ENCODE results near the gene PPFIA3. TPM values are rescaled to one million over a fixed set of nuclear protein-coding genes. Genes with fewer than 3 reads are reported as not detected.

Gene PPFIA3
- total and polyA plus RNA-seq, 2 donors (not counting 1 experiment from before 2014, with no cell fraction given) = 2.1 to 3.4 TPM

DNA sequence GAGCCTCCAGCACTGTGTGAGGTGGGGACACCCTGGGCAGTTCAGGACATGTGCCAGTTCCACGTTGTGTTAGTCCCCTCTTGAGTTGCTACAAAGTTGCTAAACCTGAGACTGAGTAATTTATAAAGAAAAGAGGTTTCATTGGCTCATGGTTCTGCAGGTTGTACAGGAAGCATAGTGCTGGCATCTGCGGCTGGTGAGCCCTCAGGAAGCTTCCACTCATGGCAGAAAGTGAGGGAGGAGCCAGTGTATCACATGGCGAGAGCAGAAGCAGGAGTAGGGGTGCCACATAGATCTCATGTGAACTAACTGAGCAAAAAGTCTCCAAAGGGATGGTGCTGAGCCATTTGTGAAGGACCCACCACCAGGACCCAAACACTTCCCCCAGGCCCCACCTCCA is 71.4 kb downstream of the PPFIA3 start:
- CTCF ChIA-PET = no interaction called here
- WGBS (ENCODE audit: insufficient coverage) = 75% methylated on average over 2 of the region's 3 CpGs

DNA sequence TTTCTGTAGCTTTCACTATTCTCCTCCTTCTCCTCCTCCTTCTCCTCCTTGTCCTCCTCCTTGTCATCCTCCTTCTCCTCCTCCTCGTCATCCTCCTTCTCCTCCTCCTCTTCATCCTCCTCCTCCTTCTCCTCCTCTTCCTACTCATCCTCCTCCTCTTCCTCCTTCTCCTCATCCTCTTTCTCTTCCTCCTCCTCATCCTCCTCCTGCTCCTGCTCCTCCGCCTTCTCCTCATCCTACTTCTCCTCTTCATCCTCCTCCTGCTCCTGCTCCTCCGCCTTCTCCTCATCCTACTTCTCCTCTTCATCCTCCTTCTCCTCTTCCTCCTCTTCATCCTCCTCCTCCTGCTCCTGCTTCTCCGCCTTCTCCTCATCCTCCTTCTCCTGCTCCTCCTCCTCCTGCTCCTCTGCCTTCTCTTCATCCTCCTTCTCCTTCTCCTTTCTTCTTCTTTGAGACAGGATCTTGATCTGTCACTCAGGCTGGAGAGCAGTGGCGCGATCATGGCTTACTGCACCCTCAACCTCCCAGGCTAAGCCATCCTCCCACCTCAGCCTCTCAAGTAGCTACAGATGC is 74.6 kb downstream of the PPFIA3 start:
- ChIA-PET POLR2A (no interaction called here), CTCF (interaction anchor here (0.7 to 1.2 kb wide), 4 partner anchors 15 to 96 kb away, joined by 3 to 4 read pairs (median 3); no protein-coding TSS in a partner anchor)
- H3K27me3 Mint-ChIP-seq = peaks cover 3% of the 10 kb centered on the region
- no peak overlapping the region for H3K27ac ChIP-seq (ENCODE audit: low read length in 2 of 2)
- no peaks in the 10 kb centered on the region for H3K79me2 ChIP-seq (ENCODE audit: control insufficient read depth, insufficient read depth, low read length)
- no peak overlapping the region for H3K27ac Mint-ChIP-seq
- intact Hi-C loops (cut with micrococcal nuclease) = no loop called here
- no peak overlapping the region for H3K4me3 Mint-ChIP-seq
- DNase-seq (no peak), ATAC-seq (ENCODE audit: low read depth) (no peak)
- no peak overlapping the region for H3K9ac ChIP-seq (ENCODE audit: low read length)
- H3K9me3 Mint-ChIP-seq (ENCODE audit: insufficient read depth) = no peaks in the 10 kb centered on the region
- TF ChIP-seq EZH2 (IDR thresholded peaks at IDR 0.05; ENCODE audit: borderline replicate concordance, insufficient read depth, low read depth, low read length, poor library complexity, severe bottlenecking) = no peak
- TF ChIP-seq, protein P1, sequence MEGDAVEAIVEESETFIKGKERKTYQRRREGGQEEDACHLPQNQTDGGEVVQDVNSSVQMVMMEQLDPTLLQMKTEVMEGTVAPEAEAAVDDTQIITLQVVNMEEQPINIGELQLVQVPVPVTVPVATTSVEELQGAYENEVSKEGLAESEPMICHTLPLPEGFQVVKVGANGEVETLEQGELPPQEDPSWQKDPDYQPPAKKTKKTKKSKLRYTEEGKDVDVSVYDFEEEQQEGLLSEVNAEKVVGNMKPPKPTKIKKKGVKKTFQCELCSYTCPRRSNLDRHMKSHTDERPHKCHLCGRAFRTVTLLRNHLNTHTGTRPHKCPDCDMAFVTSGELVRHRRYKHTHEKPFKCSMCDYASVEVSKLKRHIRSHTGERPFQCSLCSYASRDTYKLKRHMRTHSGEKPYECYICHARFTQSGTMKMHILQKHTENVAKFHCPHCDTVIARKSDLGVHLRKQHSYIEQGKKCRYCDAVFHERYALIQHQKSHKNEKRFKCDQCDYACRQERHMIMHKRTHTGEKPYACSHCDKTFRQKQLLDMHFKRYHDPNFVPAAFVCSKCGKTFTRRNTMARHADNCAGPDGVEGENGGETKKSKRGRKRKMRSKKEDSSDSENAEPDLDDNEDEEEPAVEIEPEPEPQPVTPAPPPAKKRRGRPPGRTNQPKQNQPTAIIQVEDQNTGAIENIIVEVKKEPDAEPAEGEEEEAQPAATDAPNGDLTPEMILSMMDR (IDR thresholded peaks at IDR 0.05) = no peak
- H2AFZ ChIP-seq (ENCODE audit: insufficient read depth, low read depth, low read length, poor library complexity, severe bottlenecking) = no peak overlapping the region
- WGBS (ENCODE audit: insufficient coverage) = 94% methylated on average over 6 of the region's 6 CpGs
- peaks cover under 1% of the 10 kb centered on the region for H3K4me1 Mint-ChIP-seq
- H3K27me3 ChIP-seq (replicated peaks in 1 of 4; ENCODE audit: control extremely low read depth in 1 of 4, control insufficient read depth in 3 of 4, insufficient read depth in 4 of 4, low read length in 3 of 4) = peaks cover 0 to 7% (median 1%) of the 10 kb centered on the region in 4 experiments
- no peak overlapping the region for H3K4me2 ChIP-seq (replicated peaks; ENCODE audit: low read depth, low read length, poor library complexity, severe bottlenecking)
- no peak overlapping the region for H3K4me3 ChIP-seq (ENCODE audit: control extremely low read depth in 1 of 5, extremely low read depth in 1 of 5, insufficient read depth in 1 of 5, low read depth in 2 of 5, low read length in 4 of 5)
- H3K9me3 ChIP-seq (ENCODE audit: control extremely low read depth in 1 of 3, control insufficient read depth in 2 of 3, insufficient read depth in 1 of 3, low read length in 2 of 3) = peaks cover 0 to 9% (median 0%) of the 10 kb centered on the region in 3 donors
- H4K20me1 ChIP-seq (ENCODE audit: control insufficient read depth, insufficient read depth, low read length, poor library complexity, severe bottlenecking) = no peaks in the 10 kb centered on the region
- H3K4me1 ChIP-seq (ENCODE audit: control insufficient read depth in 2 of 2, insufficient read depth in 2 of 2, low read length in 2 of 2) = no peaks in the 10 kb centered on the region
- H3K36me3 ChIP-seq (replicated peaks in 1 of 2; ENCODE audit: control extremely low read depth in 1 of 2, control insufficient read depth in 1 of 2, extremely low read depth in 1 of 2, insufficient read depth in 2 of 2, low read length in 1 of 2) = no peaks in the 10 kb centered on the region

More for the DNA sequence above, 71.4 kb downstream of the PPFIA3 start:
- peaks cover 12% of the 10 kb centered on the region for H3K27me3 Mint-ChIP-seq
- ATAC-seq (ENCODE audit: low read depth) (no peak), DNase-seq (no peak)
- H3K36me3 ChIP-seq (replicated peaks in 1 of 2; ENCODE audit: control extremely low read depth in 1 of 2, control insufficient read depth in 1 of 2, extremely low read depth in 1 of 2, insufficient read depth in 2 of 2, low read length in 1 of 2) = no peaks in the 10 kb centered on the region
- no peak overlapping the region for H3K27ac Mint-ChIP-seq
- no peak overlapping the region for H3K27ac ChIP-seq (ENCODE audit: low read length in 2 of 2)
- H3K4me3 Mint-ChIP-seq = no peak overlapping the region
- H2AFZ ChIP-seq (ENCODE audit: insufficient read depth, low read depth, low read length, poor library complexity, severe bottlenecking) = no peak overlapping the region
- POLR2A ChIA-PET = no interaction called here
- TF ChIP-seq, protein P1 (IDR thresholded peaks at IDR 0.05) = no peak
- TF ChIP-seq EZH2 (IDR thresholded peaks at IDR 0.05; ENCODE audit: borderline replicate concordance, insufficient read depth, low read depth, low read length, poor library complexity, severe bottlenecking) = no peak
- H3K79me2 ChIP-seq (ENCODE audit: control insufficient read depth, insufficient read depth, low read length) = no peaks in the 10 kb centered on the region
- H3K4me3 ChIP-seq (ENCODE audit: control extremely low read depth in 1 of 5, extremely low read depth in 1 of 5, insufficient read depth in 1 of 5, low read depth in 2 of 5, low read length in 4 of 5) = no peak overlapping the region
- H3K9me3 ChIP-seq (ENCODE audit: control extremely low read depth in 1 of 3, control insufficient read depth in 2 of 3, insufficient read depth in 1 of 3, low read length in 2 of 3) = peaks cover 0 to 9% (median 0%) of the 10 kb centered on the region in 3 donors
- H3K27me3 ChIP-seq (replicated peaks in 1 of 4; ENCODE audit: control extremely low read depth in 1 of 4, control insufficient read depth in 3 of 4, insufficient read depth in 4 of 4, low read length in 3 of 4) = peaks cover 0 to 7% (median 1%) of the 10 kb centered on the region in 4 experiments
- H3K9ac ChIP-seq (ENCODE audit: low read length) = no peak overlapping the region
- H4K20me1 ChIP-seq (ENCODE audit: control insufficient read depth, insufficient read depth, low read length, poor library complexity, severe bottlenecking) = no peaks in the 10 kb centered on the region
- intact Hi-C loops (cut with micrococcal nuclease) = no loop called here
- peaks cover 5% of the 10 kb centered on the region for H3K4me1 Mint-ChIP-seq
- H3K9me3 Mint-ChIP-seq (ENCODE audit: insufficient read depth) = no peaks in the 10 kb centered on the region
- H3K4me1 ChIP-seq (ENCODE audit: control insufficient read depth in 2 of 2, insufficient read depth in 2 of 2, low read length in 2 of 2) = no peaks in the 10 kb centered on the region
- H3K4me2 ChIP-seq (replicated peaks; ENCODE audit: low read depth, low read length, poor library complexity, severe bottlenecking) = no peak overlapping the region
